Measurements from ENCODE around the gene ZNF335. TPM values are rescaled to one million over a fixed set of nuclear protein-coding genes. Genes with fewer than 3 reads are reported as not detected.

Gene ZNF335
- total and polyA plus RNA-seq, 2 experiments from 2014 or later: 12.6 to 14.9 TPM

DNA sequence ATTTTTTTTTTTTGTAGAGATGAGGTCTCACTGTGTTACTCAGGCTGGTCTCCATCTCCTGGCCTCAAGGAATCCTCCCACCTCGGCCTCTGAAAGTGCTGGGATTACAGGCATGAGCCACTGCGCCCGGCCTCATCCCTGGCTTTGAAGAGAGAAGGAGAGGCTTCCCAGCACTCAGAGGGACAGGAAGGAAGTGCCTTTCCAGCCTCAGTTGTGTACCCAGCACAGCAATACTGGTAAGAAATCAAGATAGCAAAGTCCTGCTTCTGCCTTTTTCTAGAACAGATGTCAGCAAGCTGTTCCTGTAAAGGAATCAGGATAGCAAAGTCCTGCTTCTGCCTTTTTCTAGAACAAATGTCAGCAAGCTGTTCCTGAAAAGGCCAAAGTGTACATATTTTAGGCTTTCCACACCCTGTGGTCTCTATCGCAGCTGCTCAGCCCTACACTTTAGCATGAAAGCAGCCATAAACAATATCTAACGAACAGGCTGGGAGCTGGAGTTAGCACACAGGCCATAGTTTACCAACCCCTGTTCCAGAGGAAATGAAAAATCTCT, 53.7 kb downstream of the ZNF335 start:
- Histone ChIP-seq H3K9me2 (replicated peaks; ENCODE audit: insufficient read depth) (no peaks in the 10 kb centered on the region), H3K36me3 (replicated peaks; ENCODE audit: insufficient read depth, low read depth) (no peaks in the 10 kb centered on the region), H3K4me2 (no peak overlapping the region), H4K20me1 (ENCODE audit: insufficient read depth, poor library complexity, severe bottlenecking) (no peaks in the 10 kb centered on the region), H3K27me3 (no peaks in the 10 kb centered on the region), H3K4me1 (ENCODE audit: insufficient read depth) (peaks cover 9% of the 10 kb centered on the region), H3K4me3 (no peak overlapping the region), H3K79me2 (no peaks in the 10 kb centered on the region), H3K9me3 (ENCODE audit: low read depth) (no peaks in the 10 kb centered on the region), H2AFZ (no peak overlapping the region), H3K27ac (peak overlapping the region; percentile 88)
- WGBS (ENCODE audit: low lambda C conversion rate, missing lambda C conversion rate): 58% methylated on average over 5 of the region's 5 CpGs
- TF ChIP-seq EZH2phosphoT487 (IDR thresholded peaks at IDR 0.05; ENCODE audit: low read depth, severe bottlenecking, unreplicated experiment) (no peak), EZH2 (IDR thresholded peaks at IDR 0.05; ENCODE audit: borderline replicate concordance) (no peak)
- TF ChIP-seq, protein P1, sequence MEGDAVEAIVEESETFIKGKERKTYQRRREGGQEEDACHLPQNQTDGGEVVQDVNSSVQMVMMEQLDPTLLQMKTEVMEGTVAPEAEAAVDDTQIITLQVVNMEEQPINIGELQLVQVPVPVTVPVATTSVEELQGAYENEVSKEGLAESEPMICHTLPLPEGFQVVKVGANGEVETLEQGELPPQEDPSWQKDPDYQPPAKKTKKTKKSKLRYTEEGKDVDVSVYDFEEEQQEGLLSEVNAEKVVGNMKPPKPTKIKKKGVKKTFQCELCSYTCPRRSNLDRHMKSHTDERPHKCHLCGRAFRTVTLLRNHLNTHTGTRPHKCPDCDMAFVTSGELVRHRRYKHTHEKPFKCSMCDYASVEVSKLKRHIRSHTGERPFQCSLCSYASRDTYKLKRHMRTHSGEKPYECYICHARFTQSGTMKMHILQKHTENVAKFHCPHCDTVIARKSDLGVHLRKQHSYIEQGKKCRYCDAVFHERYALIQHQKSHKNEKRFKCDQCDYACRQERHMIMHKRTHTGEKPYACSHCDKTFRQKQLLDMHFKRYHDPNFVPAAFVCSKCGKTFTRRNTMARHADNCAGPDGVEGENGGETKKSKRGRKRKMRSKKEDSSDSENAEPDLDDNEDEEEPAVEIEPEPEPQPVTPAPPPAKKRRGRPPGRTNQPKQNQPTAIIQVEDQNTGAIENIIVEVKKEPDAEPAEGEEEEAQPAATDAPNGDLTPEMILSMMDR (IDR thresholded peaks at IDR 0.05; ENCODE audit: poor library complexity): no peak
- peak; percentile 51 for DNase-seq (ENCODE audit: low spot score)

DNA sequence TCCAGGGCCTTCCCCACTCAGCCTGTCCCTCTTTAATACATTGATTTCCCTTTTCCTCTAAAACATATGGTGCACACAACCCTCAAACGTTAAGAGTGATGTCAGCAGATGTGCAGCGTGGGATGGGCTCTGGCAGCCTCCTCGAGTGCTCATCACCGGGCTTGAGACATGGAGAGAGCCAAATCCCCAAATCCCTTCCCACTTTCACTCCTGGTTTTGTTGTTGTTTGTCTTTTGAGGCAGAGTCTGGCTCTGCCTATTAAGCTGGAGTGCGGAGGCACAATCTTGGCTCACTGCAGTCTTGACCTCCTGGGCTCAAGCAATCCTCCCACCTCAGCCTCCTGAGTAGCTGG, 54.2 kb downstream of the ZNF335 start:
- H3K27ac ChIP-seq: peak overlapping the region; percentile 88
- H3K9me3 ChIP-seq (ENCODE audit: low read depth): no peaks in the 10 kb centered on the region
- no peak overlapping the region for H3K4me2 ChIP-seq
- H3K36me3 ChIP-seq (replicated peaks; ENCODE audit: insufficient read depth, low read depth): no peaks in the 10 kb centered on the region
- H3K79me2 ChIP-seq: no peaks in the 10 kb centered on the region
- WGBS (ENCODE audit: low lambda C conversion rate, missing lambda C conversion rate): 76% methylated on average over 5 of the region's 5 CpGs
- no peaks in the 10 kb centered on the region for H3K27me3 ChIP-seq
- H4K20me1 ChIP-seq (ENCODE audit: insufficient read depth, poor library complexity, severe bottlenecking): no peaks in the 10 kb centered on the region
- no peaks in the 10 kb centered on the region for H3K9me2 ChIP-seq (replicated peaks; ENCODE audit: insufficient read depth)
- no peak for TF ChIP-seq EZH2 (IDR thresholded peaks at IDR 0.05; ENCODE audit: borderline replicate concordance)
- TF ChIP-seq EZH2phosphoT487 (IDR thresholded peaks at IDR 0.05; ENCODE audit: low read depth, severe bottlenecking, unreplicated experiment): no peak
- TF ChIP-seq, protein P1 (IDR thresholded peaks at IDR 0.05; ENCODE audit: poor library complexity): no peak
- H3K4me3 ChIP-seq: no peak overlapping the region
- H2AFZ ChIP-seq: no peak overlapping the region
- no peak for DNase-seq (ENCODE audit: low spot score)
- H3K4me1 ChIP-seq (ENCODE audit: insufficient read depth): peaks cover 9% of the 10 kb centered on the region

DNA sequence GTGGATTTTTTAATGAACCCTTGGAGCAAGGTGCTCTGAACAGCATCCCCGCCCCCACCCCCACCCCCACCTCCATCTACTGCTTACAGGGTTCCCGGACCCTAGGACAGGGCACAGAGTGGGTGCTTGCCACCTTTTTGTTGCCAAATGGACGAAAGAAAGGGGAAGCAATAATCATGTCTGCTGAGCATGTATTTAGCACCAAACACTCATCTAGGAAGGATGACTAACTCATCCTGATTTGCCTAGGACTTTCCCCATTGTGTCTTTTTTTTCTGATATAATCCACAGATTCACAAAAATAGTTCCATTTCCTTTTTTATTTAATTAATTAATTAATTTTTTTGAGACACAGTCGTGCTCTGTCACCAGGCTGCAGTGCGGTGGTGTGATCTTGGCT, 58.9 kb downstream of the ZNF335 start:
- Histone ChIP-seq H3K4me2 (no peak overlapping the region), H3K9me2 (replicated peaks; ENCODE audit: insufficient read depth) (no peaks in the 10 kb centered on the region), H3K27ac (no peak overlapping the region), H3K9me3 (ENCODE audit: low read depth) (no peaks in the 10 kb centered on the region), H2AFZ (no peak overlapping the region), H3K4me3 (no peak overlapping the region), H4K20me1 (ENCODE audit: insufficient read depth, poor library complexity, severe bottlenecking) (no peaks in the 10 kb centered on the region), H3K4me1 (ENCODE audit: insufficient read depth) (peaks cover 10% of the 10 kb centered on the region), H3K79me2 (no peaks in the 10 kb centered on the region), H3K27me3 (no peaks in the 10 kb centered on the region), H3K36me3 (replicated peaks; ENCODE audit: insufficient read depth, low read depth) (no peaks in the 10 kb centered on the region)
- WGBS (ENCODE audit: low lambda C conversion rate, missing lambda C conversion rate): 95% methylated on average over 4 of the region's 5 CpGs
- DNase-seq (ENCODE audit: low spot score): no peak
- TF ChIP-seq, protein P1 (IDR thresholded peaks at IDR 0.05; ENCODE audit: poor library complexity): no peak
- TF ChIP-seq EZH2 (IDR thresholded peaks at IDR 0.05; ENCODE audit: borderline replicate concordance): no peak
- TF ChIP-seq EZH2phosphoT487 (IDR thresholded peaks at IDR 0.05; ENCODE audit: low read depth, severe bottlenecking, unreplicated experiment): no peak

DNA sequence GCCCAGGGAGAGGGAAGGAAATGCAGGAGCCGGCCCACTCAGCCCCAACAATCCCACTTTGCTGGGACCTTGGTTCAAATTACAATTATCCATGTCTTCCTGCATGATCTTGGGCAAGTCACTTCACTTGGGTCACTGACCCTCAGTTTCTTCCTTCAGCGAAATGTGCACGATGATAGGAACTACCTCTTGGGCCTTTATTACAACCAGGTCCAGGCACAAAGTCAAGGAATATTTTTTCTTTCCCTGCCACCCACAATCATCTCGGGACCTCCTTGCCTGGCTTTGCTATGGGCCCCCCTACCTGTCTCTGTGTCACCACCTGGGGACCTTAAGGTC, 59.7 kb downstream of the ZNF335 start:
- no peaks in the 10 kb centered on the region for H3K9me3 ChIP-seq (ENCODE audit: low read depth)
- H3K27me3 ChIP-seq: no peaks in the 10 kb centered on the region
- H3K36me3 ChIP-seq (replicated peaks; ENCODE audit: insufficient read depth, low read depth): no peaks in the 10 kb centered on the region
- H2AFZ ChIP-seq: peak overlapping the region; percentile 50
- H3K4me1 ChIP-seq (ENCODE audit: insufficient read depth): peaks cover 10% of the 10 kb centered on the region
- H3K4me2 ChIP-seq: peak overlapping the region; percentile 94
- DNase-seq (ENCODE audit: low spot score): no peak
- no peaks in the 10 kb centered on the region for H3K9me2 ChIP-seq (replicated peaks; ENCODE audit: insufficient read depth)
- H3K79me2 ChIP-seq: no peaks in the 10 kb centered on the region
- peak overlapping the region; percentile 73 for H3K27ac ChIP-seq
- WGBS (ENCODE audit: low lambda C conversion rate, missing lambda C conversion rate): 33% methylated on average over 4 of the region's 4 CpGs
- no peaks in the 10 kb centered on the region for H4K20me1 ChIP-seq (ENCODE audit: insufficient read depth, poor library complexity, severe bottlenecking)
- peak overlapping the region; percentile 49 for H3K4me3 ChIP-seq
- TF ChIP-seq, protein P1 (IDR thresholded peaks at IDR 0.05; ENCODE audit: poor library complexity): no peak
- TF ChIP-seq EZH2phosphoT487 (IDR thresholded peaks at IDR 0.05; ENCODE audit: low read depth, severe bottlenecking, unreplicated experiment) (no peak), EZH2 (IDR thresholded peaks at IDR 0.05; ENCODE audit: borderline replicate concordance) (no peak)
